Uterus (tissue), 2 donors: ENCODE data around the gene TMEM115.

Source experiments
- POLR2A ChIP-seq, 2 donors: fragments of 450-650 bp; IDR thresholded peaks; one replicate each; pipeline ENCODE4 v1.6.1; 2016; ENCODE audit warnings: antibody characterized with exemption in 2 of 2, mild to moderate bottlenecking in 1 of 2, moderate library complexity in 1 of 2
- TF ChIP-seq, protein P1 (sequence below), 4 experiments: fragments of 200-600 bp in 2 of 4; fragments of 450-650 bp in 2 of 4; sonication (generic) in 2 of 4; IDR thresholded peaks; one replicate each; pipeline ENCODE4 v1.5.1; 2016 to 2019; ENCODE audit warnings: antibody characterized with exemption in 4 of 4, mild to moderate bottlenecking in 2 of 4, moderate library complexity in 1 of 4

DNA sequence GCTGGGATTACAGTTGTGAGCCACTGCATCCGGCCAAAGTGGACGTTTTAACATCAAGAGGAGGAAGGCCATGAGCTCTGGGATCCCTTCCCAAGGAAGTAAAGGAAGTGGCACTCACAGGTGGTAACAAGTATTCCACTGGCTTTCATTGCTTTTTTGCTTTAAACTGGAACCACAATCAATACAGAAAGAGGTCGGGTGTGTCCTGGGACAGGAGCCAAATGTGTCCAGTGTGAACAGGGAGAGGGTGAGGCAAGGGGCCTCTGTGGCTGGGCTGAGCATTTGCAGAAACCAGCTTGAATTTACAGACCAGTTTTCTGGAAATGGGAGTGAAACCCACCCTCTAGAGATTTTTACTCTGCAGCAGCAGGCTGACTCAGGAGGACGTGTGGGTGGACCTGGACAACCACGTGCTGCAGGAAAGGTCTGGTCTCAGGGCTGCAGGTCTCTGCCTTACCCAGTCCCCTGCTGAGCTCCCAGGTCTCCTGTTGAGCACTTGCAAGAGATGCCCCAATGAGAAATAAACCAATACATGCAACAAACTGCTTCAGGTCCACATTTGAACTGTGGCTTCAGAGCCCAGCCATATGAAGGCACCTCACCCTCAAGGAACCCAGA lies 42.8 kb upstream of the TMEM115 start:
- TF ChIP-seq, protein P1, sequence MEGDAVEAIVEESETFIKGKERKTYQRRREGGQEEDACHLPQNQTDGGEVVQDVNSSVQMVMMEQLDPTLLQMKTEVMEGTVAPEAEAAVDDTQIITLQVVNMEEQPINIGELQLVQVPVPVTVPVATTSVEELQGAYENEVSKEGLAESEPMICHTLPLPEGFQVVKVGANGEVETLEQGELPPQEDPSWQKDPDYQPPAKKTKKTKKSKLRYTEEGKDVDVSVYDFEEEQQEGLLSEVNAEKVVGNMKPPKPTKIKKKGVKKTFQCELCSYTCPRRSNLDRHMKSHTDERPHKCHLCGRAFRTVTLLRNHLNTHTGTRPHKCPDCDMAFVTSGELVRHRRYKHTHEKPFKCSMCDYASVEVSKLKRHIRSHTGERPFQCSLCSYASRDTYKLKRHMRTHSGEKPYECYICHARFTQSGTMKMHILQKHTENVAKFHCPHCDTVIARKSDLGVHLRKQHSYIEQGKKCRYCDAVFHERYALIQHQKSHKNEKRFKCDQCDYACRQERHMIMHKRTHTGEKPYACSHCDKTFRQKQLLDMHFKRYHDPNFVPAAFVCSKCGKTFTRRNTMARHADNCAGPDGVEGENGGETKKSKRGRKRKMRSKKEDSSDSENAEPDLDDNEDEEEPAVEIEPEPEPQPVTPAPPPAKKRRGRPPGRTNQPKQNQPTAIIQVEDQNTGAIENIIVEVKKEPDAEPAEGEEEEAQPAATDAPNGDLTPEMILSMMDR (IDR thresholded peaks at IDR 0.05): no peak
- TF ChIP-seq POLR2A (IDR thresholded peaks at IDR 0.05): no peak
